PC-3 (cell line): ENCODE data around the gene SF1. TPM values are rescaled to one million over a fixed set of nuclear protein-coding genes. Genes with fewer than 3 reads are reported as not detected.

Source experiments
- ATAC-seq: fragments of 200-7000 bp; cut with Tn5 transposase; 2 replicates; pipeline ENCODE4 v1.9.1; 2020; ENCODE audit warnings: mild to moderate bottlenecking, moderate library complexity
- BruUV-seq: library from RNA; stranded (reverse); fragments of 400-500 nt; replicated peaks from 2 replicates; lab custom pipeline; 2021; lab: Mats Ljungman, UMichigan
- CTCF ChIA-PET: fragments of 300-600 bp; sonication (Branson Sonifier 250); formaldehyde crosslinking; loops from one replicate; lab custom pipeline; 2022; ENCODE audit warnings: antibody characterized with exemption; lab: Charles Lee
- POLR2A ChIA-PET: fragments of 300-600 bp; sonication (Branson Sonifier 250); formaldehyde crosslinking; loops from one replicate; lab custom pipeline; 2022; ENCODE audit warnings: antibody characterized with exemption; ENCODE audit not compliant: unreplicated experiment; lab: Charles Lee
- DNase-seq: peaks from one replicate; pipeline ENCODE4 v3.0.0-alpha.2; 2015
- H2AFZ ChIP-seq: fragments of 300-600 bp; sonication (generic); 2 replicates; pipeline ENCODE4 v1.6.0; 2016; ENCODE audit warnings: antibody characterized with exemption, low read length
- H3F3A ChIP-seq: fragments of 300-600 bp; sonication (generic); one replicate; pipeline ENCODE4 v1.6.0; 2017; ENCODE audit warnings: antibody characterized with exemption, low read length, control low read depth, mild to moderate bottlenecking; ENCODE audit not compliant: unreplicated experiment
- H3K27ac ChIP-seq: fragments of 300-600 bp; sonication (generic); 2 replicates; pipeline ENCODE4 v1.5.1; 2016; ENCODE audit warnings: mild to moderate bottlenecking, low read length
- H3K27me3 ChIP-seq: fragments of 300-600 bp; sonication (generic); 2 replicates; pipeline ENCODE4 v1.6.1; 2016; ENCODE audit warnings: low read length, mixed read lengths
- H3K36me3 ChIP-seq: fragments of 300-600 bp; sonication (generic); 2 replicates; pipeline ENCODE4 v1.6.1; 2016; ENCODE audit warnings: low read depth, mixed run types, low read length, mixed read lengths
- H3K4me1 ChIP-seq: fragments of 300-600 bp; sonication (generic); 2 replicates; pipeline ENCODE4 v1.5.1; 2016; ENCODE audit warnings: low read length; ENCODE audit not compliant: insufficient read depth
- H3K4me2 ChIP-seq: fragments of 300-600 bp; sonication (generic); 2 replicates; pipeline ENCODE4 v1.6.0; 2016; ENCODE audit warnings: low read length
- H3K4me3 ChIP-seq: fragments of 300-600 bp; sonication (generic); 2 replicates; pipeline ENCODE4 v1.5.1; 2016; ENCODE audit warnings: mild to moderate bottlenecking, low read length, mixed read lengths
- H3K79me2 ChIP-seq: fragments of 300-600 bp; sonication (generic); 2 replicates; pipeline ENCODE4 v1.6.1; 2017; ENCODE audit warnings: low read length, mixed read lengths
- H3K9ac ChIP-seq: fragments of 300-600 bp; sonication (generic); 2 replicates; pipeline ENCODE4 v1.6.0; 2016; ENCODE audit warnings: mild to moderate bottlenecking, low read length
- H3K9me2 ChIP-seq: fragments of 300-600 bp; sonication (generic); replicated peaks from 2 replicates; pipeline ENCODE4 v1.6.1; 2016; ENCODE audit warnings: mixed run types, low read length, mixed read lengths
- H3K9me3 ChIP-seq: fragments of 300-600 bp; sonication (generic); 2 replicates; pipeline ENCODE4 v1.6.1; 2016; ENCODE audit warnings: low read length, mixed read lengths
- H4K20me1 ChIP-seq: fragments of 300-600 bp; sonication (generic); 2 replicates; pipeline ENCODE4 v1.6.1; 2016; ENCODE audit warnings: low read length, mixed read lengths
- CTCF ChIP-seq: fragments of 300-600 bp; sonication (generic); conservative IDR thresholded peaks from 2 replicates; pipeline ENCODE4 v1.5.1; 2017; ENCODE audit warnings: antibody characterized with exemption, low read depth, mild to moderate bottlenecking, low read length
- EZH2 ChIP-seq: fragments of 300-600 bp; sonication (generic); IDR thresholded peaks from one replicate; pipeline ENCODE4 v1.6.1; 2017; ENCODE audit warnings: antibody characterized with exemption, mild to moderate bottlenecking, low read length; ENCODE audit not compliant: unreplicated experiment
- EZH2phosphoT487 ChIP-seq: fragments of 300-600 bp; sonication (generic); IDR thresholded peaks from 2 replicates; pipeline ENCODE4 v1.6.1; 2018; ENCODE audit warnings: mild to moderate bottlenecking, antibody characterized with exemption, low read length, borderline replicate concordance
- intact Hi-C: fragments of 100-400 bp; cut with micrococcal nuclease; formaldehyde crosslinking; loops from 2 replicates; pipeline ENCODE4 v1.9.0; 2023
- total RNA-seq: library from RNA; depleted of rRNA; stranded (reverse); fragments of >200 nt; gene quantifications from 2 replicates; pipeline ENCODE4 v1.2.3, GENCODE V29; 2014

SF1 gene
- total RNA-seq, 1 experiment from 2014 or later: 217 TPM

- intact Hi-C loops: no loop called here
- no peaks in the 10 kb centered on the region for H3K9me2 ChIP-seq
- H3F3A ChIP-seq: no peaks in the 10 kb centered on the region
- H3K9ac ChIP-seq: no peak overlapping the region
- H2AFZ ChIP-seq: peak overlapping the region; percentile 91
- peaks cover 36% of the 10 kb centered on the region for H3K27me3 ChIP-seq
- no peak overlapping the region for H3K27ac ChIP-seq
- no peaks in the 10 kb centered on the region for H3K9me3 ChIP-seq
- H3K79me2 ChIP-seq: no peaks in the 10 kb centered on the region
- H3K4me1 ChIP-seq: peaks cover 13% of the 10 kb centered on the region
- POLR2A ChIA-PET: no interaction called here
- TF ChIP-seq EZH2: no peak
- TF ChIP-seq CTCF: no peak
- TF ChIP-seq EZH2phosphoT487: no peak
- no peaks in the 10 kb centered on the region for H4K20me1 ChIP-seq
- no TSS peak for BruUV-seq
- peak overlapping the region; percentile 70 for H3K4me3 ChIP-seq
- DNase-seq (peak; percentile 32), ATAC-seq (peak; percentile 37)
- CTCF ChIA-PET: interaction anchor here (0.7 kb wide), 1 partner anchor 9 kb away, joined by 5 read pairs; no protein-coding TSS in a partner anchor
- H3K36me3 ChIP-seq: no peaks in the 10 kb centered on the region
- peak overlapping the region; percentile 90 for H3K4me2 ChIP-seq
These were observed 36.1 kb downstream of the SF1 start for GRCh38 chr11:64742087-64742888.

- Histone ChIP-seq H2AFZ (no peak overlapping the region), H3K27ac (no peak overlapping the region), H3K36me3 (no peaks in the 10 kb centered on the region), H3F3A (no peaks in the 10 kb centered on the region), H4K20me1 (no peaks in the 10 kb centered on the region), H3K9me3 (no peaks in the 10 kb centered on the region), H3K79me2 (no peaks in the 10 kb centered on the region), H3K9ac (no peak overlapping the region), H3K9me2 (no peaks in the 10 kb centered on the region), H3K27me3 (peaks cover 36% of the 10 kb centered on the region), H3K4me1 (peaks cover 13% of the 10 kb centered on the region), H3K4me2 (no peak overlapping the region), H3K4me3 (no peak overlapping the region)
- CTCF ChIA-PET: interaction anchor here (0.8 kb wide), 1 partner anchor 43 kb away, joined by 4 read pairs; no protein-coding TSS in a partner anchor
- BruUV-seq: no TSS peak
- POLR2A ChIA-PET: no interaction called here
- intact Hi-C loops: no loop called here
- no peak for ATAC-seq
- TF ChIP-seq EZH2phosphoT487 (no peak), CTCF (no peak), EZH2 (no peak)
- DNase-seq: no peak
These were observed 36.8 kb downstream of the SF1 start for GRCh38 chr11:64741375-64742086.
